GM04503 (cell line): ENCODE results near the gene ABHD4.
"Not testable (repeated sequence)": the region's sequence is repeated elsewhere in the genome, so short reads cannot be mapped to it uniquely, and the experiment has no call there.

ENCODE experiments used
- DNase-seq: peaks from one replicate; pipeline ENCODE4 v3.0.0-alpha.2; 2012; ENCODE audit warnings: low read depth

The ABHD4 gene

GRCh38 chr14:22627506-22628263 is 29.6 kb downstream of the ABHD4 start:
- DNase-seq: no peak

- DNase-seq: no peak
Observed at GRCh38 chr14:22629361-22629760, 31.3 kb downstream of the ABHD4 start.

- DNase-seq: no peak
Observed at GRCh38 chr14:22630066-22630465, 32.0 kb downstream of the ABHD4 start.

- peak; percentile 55 for DNase-seq
Observed at GRCh38 chr14:22630486-22630885, 32.4 kb downstream of the ABHD4 start.

GRCh38 chr14:22634233-22634900 is 36.3 kb downstream of the ABHD4 start:
- DNase-seq: no peak

GRCh38 chr14:22635980-22636379 is 37.9 kb downstream of the ABHD4 start:
- not testable (repeated sequence) for DNase-seq

- DNase-seq: no peak
Observed at GRCh38 chr14:22640192-22640591, 42.1 kb downstream of the ABHD4 start.

GRCh38 chr14:22641846-22642245 is 43.7 kb downstream of the ABHD4 start:
- no peak for DNase-seq

- DNase-seq: no peak
Observed at GRCh38 chr14:22644305-22644635, 46.2 kb downstream of the ABHD4 start, which contains the start of gene OR6J1. Gene OR6J1, minus strand, starts transcription at chr14:22644352. Its CDS starts 9,541 bp downstream, at chr14:22634811.

GRCh38 chr14:22646570-22647254 is 48.6 kb downstream of the ABHD4 start:
- DNase-seq: peak; percentile 51

GRCh38 chr14:22648506-22648905 is 50.4 kb downstream of the ABHD4 start:
- no peak for DNase-seq

GRCh38 chr14:22650046-22650739 is 52.1 kb downstream of the ABHD4 start:
- no peak for DNase-seq

GRCh38 chr14:22650960-22651521 is 52.9 kb downstream of the ABHD4 start:
- no peak for DNase-seq

- no peak for DNase-seq
Observed at GRCh38 chr14:22651586-22651985, 53.5 kb downstream of the ABHD4 start.

- peak; percentile 34 for DNase-seq
Observed at GRCh38 chr14:22653012-22653621, 55.0 kb downstream of the ABHD4 start.

- DNase-seq: no peak
Observed at GRCh38 chr14:22656226-22656625, 58.1 kb downstream of the ABHD4 start.

GRCh38 chr14:22656945-22657731 is 59.0 kb downstream of the ABHD4 start:
- DNase-seq: no peak

- no peak for DNase-seq
Observed at GRCh38 chr14:22657861-22658260, 59.8 kb downstream of the ABHD4 start.

GRCh38 chr14:22658946-22659345 is 60.8 kb downstream of the ABHD4 start:
- DNase-seq: no peak

- DNase-seq: no peak
Observed at GRCh38 chr14:22660654-22661053, 62.6 kb downstream of the ABHD4 start.
